AG04450 (cell line): ENCODE measurements around the gene FGGY. TPM values are rescaled to one million over a fixed set of nuclear protein-coding genes. Genes with fewer than 3 reads are reported as not detected.
"Not testable (repeated sequence)": the region's sequence is repeated elsewhere in the genome, so short reads cannot be mapped to it uniquely, and the experiment has no call there.

Experiments used
- CTCF ChIA-PET: fragments of 300-600, 350-600 bp; formaldehyde crosslinking; extraction: SDS; loops from one replicate; lab custom pipeline; 2022; ENCODE audit warnings: antibody characterized with exemption, inconsistent platforms; lab: Charles Lee
- POLR2A ChIA-PET: fragments of 350-600 bp; formaldehyde crosslinking; extraction: SDS; loops from one replicate; lab custom pipeline; 2021; ENCODE audit warnings: antibody characterized with exemption, inconsistent platforms; lab: Yijun Ruan, JAX
- DNase-seq: peaks from one replicate; pipeline ENCODE4 v3.0.0-alpha.2; 2011; ENCODE audit warnings: low read depth, low spot score
- H3K27ac ChIP-seq: one replicate; pipeline ENCODE4 v1.5.1; 2012; ENCODE audit warnings: low read depth, low read length, control low read depth
- H3K27me3 ChIP-seq: one replicate; pipeline ENCODE4 v1.6.0; 2012; ENCODE audit warnings: low read length; ENCODE audit not compliant: control insufficient read depth, insufficient read depth
- H3K4me3 ChIP-seq: 2 replicates; pipeline ENCODE4 v1.5.1; 2011; ENCODE audit warnings: mild to moderate bottlenecking, low read depth, low read length, control low read depth
- H3K9me3 ChIP-seq: 2 replicates; pipeline ENCODE4 v1.5.1; 2012; ENCODE audit warnings: low read length; ENCODE audit not compliant: control insufficient read depth, insufficient read depth
- CTCF ChIP-seq: IDR thresholded peaks from 2 replicates; pipeline ENCODE4 v1.5.1; 2011; ENCODE audit warnings: low read depth, low read length, control low read depth, inconsistent platforms
- polyA plus RNA-seq: library from polyadenylated mRNA; depleted of rRNA; stranded (reverse); fragments of >200 nt; gene quantifications from 2 replicates; pipeline ENCODE4 v1.2.3, GENCODE V29; 2011

FGGY gene
- polyA plus RNA-seq, 1 experiment: 11.8 TPM

- POLR2A ChIA-PET: no interaction called here
- H3K27ac ChIP-seq: no peak overlapping the region
- CTCF ChIA-PET: interaction anchor here (0.5 kb wide), 1 partner anchor 27 kb away, joined by 3 read pairs; no protein-coding TSS in a partner anchor
- no peak for DNase-seq
- H3K27me3 ChIP-seq: no peaks in the 10 kb centered on the region
- H3K9me3 ChIP-seq: no peaks in the 10 kb centered on the region
- TF ChIP-seq CTCF: no peak
- H3K4me3 ChIP-seq: no peak overlapping the region
These were observed 344.9 kb downstream of the FGGY start for GRCh38 chr1:59641836-59642235.

- no peaks in the 10 kb centered on the region for H3K27me3 ChIP-seq
- TF ChIP-seq CTCF: no peak
- H3K4me3 ChIP-seq: no peak overlapping the region
- no peaks in the 10 kb centered on the region for H3K9me3 ChIP-seq
- CTCF ChIA-PET: no interaction called here
- DNase-seq: no peak
- POLR2A ChIA-PET: no interaction called here
- H3K27ac ChIP-seq: no peak overlapping the region
These were observed 346.6 kb downstream of the FGGY start for GRCh38 chr1:59643526-59643925.

- no peak for TF ChIP-seq CTCF
- ChIA-PET POLR2A (interaction anchor here (0.6 kb wide), 1 partner anchor 33 kb away, joined by 3 read pairs; no protein-coding TSS in a partner anchor), CTCF (interaction anchor here (0.7 to 1.1 kb wide), 2 partner anchors 10 to 20 kb away, joined by 3 read pairs; no protein-coding TSS in a partner anchor)
- peak; percentile 55 for DNase-seq
- H3K4me3 ChIP-seq: no peak overlapping the region
- H3K27me3 ChIP-seq: no peaks in the 10 kb centered on the region
- no peaks in the 10 kb centered on the region for H3K9me3 ChIP-seq
- no peak overlapping the region for H3K27ac ChIP-seq
These were observed 349.0 kb downstream of the FGGY start for GRCh38 chr1:59645893-59646292.

GRCh38 chr1:59653142-59653958, 356.5 kb downstream of the FGGY start:
- DNase-seq, H3K9me3 ChIP-seq, H3K27me3 ChIP-seq, CTCF ChIA-PET, POLR2A ChIA-PET, H3K27ac ChIP-seq, H3K4me3 ChIP-seq: not testable (repeated sequence)

GRCh38 chr1:59653968-59654367, 357.1 kb downstream of the FGGY start:
- TF ChIP-seq CTCF: no peak
- CTCF ChIA-PET: no interaction called here
- DNase-seq: no peak
- no peak overlapping the region for H3K4me3 ChIP-seq
- POLR2A ChIA-PET: no interaction called here
- H3K27me3 ChIP-seq: no peaks in the 10 kb centered on the region
- no peak overlapping the region for H3K27ac ChIP-seq
- H3K9me3 ChIP-seq: no peaks in the 10 kb centered on the region
